ENCODE results near the gene ESPL1. TPM values are rescaled to one million over a fixed set of nuclear protein-coding genes. Genes with fewer than 3 reads are reported as not detected.

ESPL1 gene
- total RNA-seq, 1 experiment from 2014 or later = 61.4 TPM

DNA sequence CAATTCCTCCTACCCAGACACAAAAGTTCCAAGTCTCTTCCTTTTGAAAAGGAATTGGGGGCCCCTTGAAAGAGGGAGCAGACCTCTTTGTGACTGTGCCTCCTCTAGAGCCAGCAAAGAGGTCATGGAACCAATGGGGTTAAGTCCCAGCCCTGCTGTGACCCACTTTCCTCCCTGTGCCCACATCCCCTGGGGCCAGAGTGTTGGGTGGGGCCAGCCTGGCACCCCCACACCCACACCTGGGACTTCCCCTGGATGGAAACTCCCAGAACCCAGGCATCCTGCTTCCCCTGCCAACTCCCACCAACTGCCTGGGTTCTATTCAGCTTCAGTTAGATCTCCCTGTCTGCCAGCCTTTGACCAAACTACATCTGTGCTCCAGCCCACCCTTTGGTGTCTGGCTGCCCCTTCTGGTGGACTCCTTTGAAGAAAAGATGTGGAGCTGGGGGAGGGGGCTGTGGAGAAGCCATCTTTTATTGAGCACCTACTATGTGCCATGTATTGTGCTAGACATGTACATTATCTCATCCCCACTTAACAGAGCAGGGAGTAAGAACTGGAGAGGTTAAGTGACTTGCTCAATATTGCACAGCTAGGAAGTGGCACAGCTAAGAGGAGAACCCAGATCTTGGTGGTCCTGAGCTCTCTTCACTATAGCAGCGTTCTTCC is 31.5 kb upstream of the ESPL1 start:
- CTCF ChIA-PET = interaction anchor here (0.6 to 10.2 kb wide), 7 partner anchors 12 to 189 kb away, joined by 4 to 82 read pairs (median 5); partner anchors contain the start of genes AAAS and ESPL1
- DNase-seq (ENCODE audit: low spot score) = no peak
- H3K36me3 Mint-ChIP-seq = no peaks in the 10 kb centered on the region

DNA sequence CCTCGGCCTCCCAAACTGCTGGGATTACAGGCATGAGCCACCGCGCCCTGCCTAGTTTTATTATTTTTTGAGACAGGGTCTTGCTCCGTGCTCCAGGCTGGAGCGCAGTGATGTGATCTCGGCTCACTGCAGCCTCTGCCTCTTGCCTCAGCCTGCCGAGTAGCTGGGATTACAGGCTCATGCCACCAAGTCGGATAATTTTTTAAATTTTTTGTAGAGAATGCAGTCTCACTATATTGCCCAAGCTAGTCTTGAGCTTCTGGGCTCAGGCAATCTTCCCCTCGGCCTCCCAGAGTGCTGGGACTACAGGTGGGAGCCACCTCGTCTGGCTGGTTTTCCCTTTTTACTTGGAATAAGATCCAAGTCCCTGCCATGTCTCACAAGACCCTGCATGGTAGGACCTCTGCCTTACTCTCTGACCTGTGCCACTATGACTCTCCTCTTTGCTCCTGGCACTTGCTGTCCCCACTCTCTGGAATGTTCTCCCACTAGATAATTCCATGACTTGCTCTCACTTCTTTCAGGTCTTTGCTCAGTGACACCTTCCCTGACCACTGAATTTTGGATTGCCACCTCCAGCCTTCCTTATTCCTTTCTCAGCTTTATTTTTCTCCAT is 28.3 kb upstream of the ESPL1 start:
- ChIA-PET POLR2A (interaction anchor here (0.6 kb wide), 1 partner anchor 23 kb away, joined by 3 read pairs; no protein-coding TSS in a partner anchor), CTCF (interaction anchor here (0.7 to 7.3 kb wide), 8 partner anchors 12 to 413 kb away, joined by 3 to 138 read pairs (median 16); partner anchors contain the start of genes ESPL1 and PFDN5)
- no peak for DNase-seq (ENCODE audit: low spot score)
- H3K27me3 Mint-ChIP-seq (ENCODE audit: low read depth) = peaks cover 5% of the 10 kb centered on the region; the same call in 1 of the 2 replicates
- no peak overlapping the region for H3K4me3 Mint-ChIP-seq
- no peaks in the 10 kb centered on the region for H3K9me3 Mint-ChIP-seq
- peaks cover 59% of the 10 kb centered on the region for H3K4me1 Mint-ChIP-seq
- TF ChIP-seq TEAD1 (CRISPR knock-in tag; IDR thresholded peaks at IDR 0.05) = no peak
- no peak for TF ChIP-seq SMAD4 (CRISPR knock-in tag; IDR thresholded peaks at IDR 0.05)
- no peak for TF ChIP-seq OVOL2 (CRISPR knock-in tag; IDR thresholded peaks at IDR 0.05; ENCODE audit: borderline replicate concordance)
- TF ChIP-seq, protein P1, sequence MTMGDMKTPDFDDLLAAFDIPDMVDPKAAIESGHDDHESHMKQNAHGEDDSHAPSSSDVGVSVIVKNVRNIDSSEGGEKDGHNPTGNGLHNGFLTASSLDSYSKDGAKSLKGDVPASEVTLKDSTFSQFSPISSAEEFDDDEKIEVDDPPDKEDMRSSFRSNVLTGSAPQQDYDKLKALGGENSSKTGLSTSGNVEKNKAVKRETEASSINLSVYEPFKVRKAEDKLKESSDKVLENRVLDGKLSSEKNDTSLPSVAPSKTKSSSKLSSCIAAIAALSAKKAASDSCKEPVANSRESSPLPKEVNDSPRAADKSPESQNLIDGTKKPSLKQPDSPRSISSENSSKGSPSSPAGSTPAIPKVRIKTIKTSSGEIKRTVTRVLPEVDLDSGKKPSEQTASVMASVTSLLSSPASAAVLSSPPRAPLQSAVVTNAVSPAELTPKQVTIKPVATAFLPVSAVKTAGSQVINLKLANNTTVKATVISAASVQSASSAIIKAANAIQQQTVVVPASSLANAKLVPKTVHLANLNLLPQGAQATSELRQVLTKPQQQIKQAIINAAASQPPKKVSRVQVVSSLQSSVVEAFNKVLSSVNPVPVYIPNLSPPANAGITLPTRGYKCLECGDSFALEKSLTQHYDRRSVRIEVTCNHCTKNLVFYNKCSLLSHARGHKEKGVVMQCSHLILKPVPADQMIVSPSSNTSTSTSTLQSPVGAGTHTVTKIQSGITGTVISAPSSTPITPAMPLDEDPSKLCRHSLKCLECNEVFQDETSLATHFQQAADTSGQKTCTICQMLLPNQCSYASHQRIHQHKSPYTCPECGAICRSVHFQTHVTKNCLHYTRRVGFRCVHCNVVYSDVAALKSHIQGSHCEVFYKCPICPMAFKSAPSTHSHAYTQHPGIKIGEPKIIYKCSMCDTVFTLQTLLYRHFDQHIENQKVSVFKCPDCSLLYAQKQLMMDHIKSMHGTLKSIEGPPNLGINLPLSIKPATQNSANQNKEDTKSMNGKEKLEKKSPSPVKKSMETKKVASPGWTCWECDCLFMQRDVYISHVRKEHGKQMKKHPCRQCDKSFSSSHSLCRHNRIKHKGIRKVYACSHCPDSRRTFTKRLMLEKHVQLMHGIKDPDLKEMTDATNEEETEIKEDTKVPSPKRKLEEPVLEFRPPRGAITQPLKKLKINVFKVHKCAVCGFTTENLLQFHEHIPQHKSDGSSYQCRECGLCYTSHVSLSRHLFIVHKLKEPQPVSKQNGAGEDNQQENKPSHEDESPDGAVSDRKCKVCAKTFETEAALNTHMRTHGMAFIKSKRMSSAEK (CRISPR knock-in tag; IDR thresholded peaks at IDR 0.05; ENCODE audit: borderline replicate concordance) = no peak
- no peak for TF ChIP-seq ZNF671 (CRISPR knock-in tag; IDR thresholded peaks at IDR 0.05)
- TF ChIP-seq NR2C2 (CRISPR knock-in tag; IDR thresholded peaks at IDR 0.05) = no peak
- TF ChIP-seq ZBTB21 (CRISPR knock-in tag; IDR thresholded peaks at IDR 0.05; ENCODE audit: borderline replicate concordance) = no peak
- ATAC-seq = no peak
- H3K27ac Mint-ChIP-seq = no peak overlapping the region
- no peaks in the 10 kb centered on the region for H3K36me3 Mint-ChIP-seq

More for the DNA sequence above, 31.5 kb upstream of the ESPL1 start:
- POLR2A ChIA-PET = interaction anchor here (0.5 to 1.1 kb wide), 4 partner anchors 12 to 60 kb away, joined by 3 to 4 read pairs (median 4); no protein-coding TSS in a partner anchor
- Mint-ChIP-seq H3K4me1 (peaks cover 59% of the 10 kb centered on the region), H3K9me3 (no peaks in the 10 kb centered on the region), H3K4me3 (no peak overlapping the region), H3K27ac (no peak overlapping the region), H3K27me3 (ENCODE audit: low read depth) (peaks cover 5% of the 10 kb centered on the region; the same call in 1 of the 2 replicates)
- no peak for ATAC-seq
- TF ChIP-seq, protein P2, sequence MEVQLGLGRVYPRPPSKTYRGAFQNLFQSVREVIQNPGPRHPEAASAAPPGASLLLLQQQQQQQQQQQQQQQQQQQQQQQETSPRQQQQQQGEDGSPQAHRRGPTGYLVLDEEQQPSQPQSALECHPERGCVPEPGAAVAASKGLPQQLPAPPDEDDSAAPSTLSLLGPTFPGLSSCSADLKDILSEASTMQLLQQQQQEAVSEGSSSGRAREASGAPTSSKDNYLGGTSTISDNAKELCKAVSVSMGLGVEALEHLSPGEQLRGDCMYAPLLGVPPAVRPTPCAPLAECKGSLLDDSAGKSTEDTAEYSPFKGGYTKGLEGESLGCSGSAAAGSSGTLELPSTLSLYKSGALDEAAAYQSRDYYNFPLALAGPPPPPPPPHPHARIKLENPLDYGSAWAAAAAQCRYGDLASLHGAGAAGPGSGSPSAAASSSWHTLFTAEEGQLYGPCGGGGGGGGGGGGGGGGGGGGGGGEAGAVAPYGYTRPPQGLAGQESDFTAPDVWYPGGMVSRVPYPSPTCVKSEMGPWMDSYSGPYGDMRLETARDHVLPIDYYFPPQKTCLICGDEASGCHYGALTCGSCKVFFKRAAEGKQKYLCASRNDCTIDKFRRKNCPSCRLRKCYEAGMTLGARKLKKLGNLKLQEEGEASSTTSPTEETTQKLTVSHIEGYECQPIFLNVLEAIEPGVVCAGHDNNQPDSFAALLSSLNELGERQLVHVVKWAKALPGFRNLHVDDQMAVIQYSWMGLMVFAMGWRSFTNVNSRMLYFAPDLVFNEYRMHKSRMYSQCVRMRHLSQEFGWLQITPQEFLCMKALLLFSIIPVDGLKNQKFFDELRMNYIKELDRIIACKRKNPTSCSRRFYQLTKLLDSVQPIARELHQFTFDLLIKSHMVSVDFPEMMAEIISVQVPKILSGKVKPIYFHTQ (CRISPR knock-in tag; IDR thresholded peaks at IDR 0.05) = no peak
- TF ChIP-seq, protein P3, sequence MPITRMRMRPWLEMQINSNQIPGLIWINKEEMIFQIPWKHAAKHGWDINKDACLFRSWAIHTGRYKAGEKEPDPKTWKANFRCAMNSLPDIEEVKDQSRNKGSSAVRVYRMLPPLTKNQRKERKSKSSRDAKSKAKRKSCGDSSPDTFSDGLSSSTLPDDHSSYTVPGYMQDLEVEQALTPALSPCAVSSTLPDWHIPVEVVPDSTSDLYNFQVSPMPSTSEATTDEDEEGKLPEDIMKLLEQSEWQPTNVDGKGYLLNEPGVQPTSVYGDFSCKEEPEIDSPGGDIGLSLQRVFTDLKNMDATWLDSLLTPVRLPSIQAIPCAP (CRISPR knock-in tag; IDR thresholded peaks at IDR 0.05) = no peak
- TF ChIP-seq SP1 (CRISPR knock-in tag; conservative IDR thresholded peaks at IDR 0.05) (no peak), NFE2L1 (CRISPR knock-in tag; IDR thresholded peaks at IDR 0.05) (no peak)
- TF ChIP-seq, protein P4, sequence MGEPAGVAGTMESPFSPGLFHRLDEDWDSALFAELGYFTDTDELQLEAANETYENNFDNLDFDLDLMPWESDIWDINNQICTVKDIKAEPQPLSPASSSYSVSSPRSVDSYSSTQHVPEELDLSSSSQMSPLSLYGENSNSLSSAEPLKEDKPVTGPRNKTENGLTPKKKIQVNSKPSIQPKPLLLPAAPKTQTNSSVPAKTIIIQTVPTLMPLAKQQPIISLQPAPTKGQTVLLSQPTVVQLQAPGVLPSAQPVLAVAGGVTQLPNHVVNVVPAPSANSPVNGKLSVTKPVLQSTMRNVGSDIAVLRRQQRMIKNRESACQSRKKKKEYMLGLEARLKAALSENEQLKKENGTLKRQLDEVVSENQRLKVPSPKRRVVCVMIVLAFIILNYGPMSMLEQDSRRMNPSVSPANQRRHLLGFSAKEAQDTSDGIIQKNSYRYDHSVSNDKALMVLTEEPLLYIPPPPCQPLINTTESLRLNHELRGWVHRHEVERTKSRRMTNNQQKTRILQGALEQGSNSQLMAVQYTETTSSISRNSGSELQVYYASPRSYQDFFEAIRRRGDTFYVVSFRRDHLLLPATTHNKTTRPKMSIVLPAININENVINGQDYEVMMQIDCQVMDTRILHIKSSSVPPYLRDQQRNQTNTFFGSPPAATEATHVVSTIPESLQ (CRISPR knock-in tag; IDR thresholded peaks at IDR 0.05) = no peak
- TF ChIP-seq, protein P5, sequence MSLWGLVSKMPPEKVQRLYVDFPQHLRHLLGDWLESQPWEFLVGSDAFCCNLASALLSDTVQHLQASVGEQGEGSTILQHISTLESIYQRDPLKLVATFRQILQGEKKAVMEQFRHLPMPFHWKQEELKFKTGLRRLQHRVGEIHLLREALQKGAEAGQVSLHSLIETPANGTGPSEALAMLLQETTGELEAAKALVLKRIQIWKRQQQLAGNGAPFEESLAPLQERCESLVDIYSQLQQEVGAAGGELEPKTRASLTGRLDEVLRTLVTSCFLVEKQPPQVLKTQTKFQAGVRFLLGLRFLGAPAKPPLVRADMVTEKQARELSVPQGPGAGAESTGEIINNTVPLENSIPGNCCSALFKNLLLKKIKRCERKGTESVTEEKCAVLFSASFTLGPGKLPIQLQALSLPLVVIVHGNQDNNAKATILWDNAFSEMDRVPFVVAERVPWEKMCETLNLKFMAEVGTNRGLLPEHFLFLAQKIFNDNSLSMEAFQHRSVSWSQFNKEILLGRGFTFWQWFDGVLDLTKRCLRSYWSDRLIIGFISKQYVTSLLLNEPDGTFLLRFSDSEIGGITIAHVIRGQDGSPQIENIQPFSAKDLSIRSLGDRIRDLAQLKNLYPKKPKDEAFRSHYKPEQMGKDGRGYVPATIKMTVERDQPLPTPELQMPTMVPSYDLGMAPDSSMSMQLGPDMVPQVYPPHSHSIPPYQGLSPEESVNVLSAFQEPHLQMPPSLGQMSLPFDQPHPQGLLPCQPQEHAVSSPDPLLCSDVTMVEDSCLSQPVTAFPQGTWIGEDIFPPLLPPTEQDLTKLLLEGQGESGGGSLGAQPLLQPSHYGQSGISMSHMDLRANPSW (CRISPR knock-in tag; conservative IDR thresholded peaks at IDR 0.05; ENCODE audit: low read depth) = no peak

Measured in WTC11 (cell line).